ENCODE measurements around the gene PKP2. TPM values are rescaled to one million over a fixed set of nuclear protein-coding genes. Genes with fewer than 3 reads are reported as not detected.

The PKP2 gene
- total and polyA plus RNA-seq, 4 donors = 8.6 to 35.7 (median 12.8) TPM

GRCh38 chr12:32926356-32926755 is 29.8 kb upstream of the PKP2 start:
- Histone ChIP-seq H3K9me3 (ENCODE audit: control insufficient read depth in 4 of 4, low read length in 3 of 4) (no peaks in the 10 kb centered on the region), H3K9ac (ENCODE audit: low read depth in 1 of 2, low read length in 2 of 2) (no peak overlapping the region), H3K4me1 (ENCODE audit: control insufficient read depth in 4 of 4, insufficient read depth in 4 of 4, low read length in 3 of 4) (no peaks in the 10 kb centered on the region), H3K27me3 (ENCODE audit: control insufficient read depth in 4 of 4, insufficient read depth in 4 of 4, low read length in 3 of 4) (peaks cover 0 to 2% (median under 1%) of the 10 kb centered on the region in 4 donors), H3K27ac (ENCODE audit: low read depth in 1 of 2, low read length in 2 of 2) (no peak overlapping the region), H3K36me3 (ENCODE audit: control insufficient read depth in 4 of 4, insufficient read depth in 3 of 4, low read depth in 1 of 4, low read length in 3 of 4) (no peaks in the 10 kb centered on the region), H3K4me3 (ENCODE audit: low read depth in 1 of 3, low read length in 3 of 3) (no peak overlapping the region)
- 65% methylated on average over 1 of the region's 1 CpG for WGBS
- DNase-seq (ENCODE audit: low spot score) = no peak
- TF ChIP-seq FOXA2 (IDR thresholded peaks at IDR 0.05) = no peak
- no peak for TF ChIP-seq YY1 (IDR thresholded peaks at IDR 0.05)

GRCh38 chr12:32922546-32923297 is 26.1 kb upstream of the PKP2 start:
- Histone ChIP-seq H3K4me1 (ENCODE audit: control insufficient read depth in 4 of 4, insufficient read depth in 4 of 4, low read length in 3 of 4) (no peaks in the 10 kb centered on the region), H3K4me3 (ENCODE audit: low read depth in 1 of 3, low read length in 3 of 3) (no peak overlapping the region), H3K9me3 (ENCODE audit: control insufficient read depth in 4 of 4, low read length in 3 of 4) (no peaks in the 10 kb centered on the region), H3K9ac (ENCODE audit: low read depth in 1 of 2, low read length in 2 of 2) (no peak overlapping the region), H3K36me3 (ENCODE audit: control insufficient read depth in 4 of 4, insufficient read depth in 3 of 4, low read depth in 1 of 4, low read length in 3 of 4) (no peaks in the 10 kb centered on the region), H3K27ac (ENCODE audit: low read depth in 1 of 2, low read length in 2 of 2) (no peak overlapping the region), H3K27me3 (ENCODE audit: control insufficient read depth in 4 of 4, insufficient read depth in 4 of 4, low read length in 3 of 4) (peaks cover 0 to 2% (median 0%) of the 10 kb centered on the region in 4 donors)
- TF ChIP-seq ZBTB33 (IDR thresholded peaks at IDR 0.05) = no peak
- no peak for DNase-seq (ENCODE audit: low spot score)
- WGBS = 80% methylated on average over 8 of the region's 8 CpGs

GRCh38 chr12:32921397-32921796 is 24.8 kb upstream of the PKP2 start:
- no peaks in the 10 kb centered on the region for H3K36me3 ChIP-seq (ENCODE audit: control insufficient read depth in 4 of 4, insufficient read depth in 3 of 4, low read depth in 1 of 4, low read length in 3 of 4)
- 60% methylated on average over 2 of the region's 2 CpGs for WGBS
- no peak for DNase-seq (ENCODE audit: low spot score)
- no peak overlapping the region for H3K4me3 ChIP-seq (ENCODE audit: low read depth in 1 of 3, low read length in 3 of 3)
- H3K27me3 ChIP-seq (ENCODE audit: control insufficient read depth in 4 of 4, insufficient read depth in 4 of 4, low read length in 3 of 4) = no peaks in the 10 kb centered on the region
- H3K9ac ChIP-seq (ENCODE audit: low read depth in 1 of 2, low read length in 2 of 2) = no peak overlapping the region
- TF ChIP-seq RAD21 (IDR thresholded peaks at IDR 0.05) (no peak), YY1 (IDR thresholded peaks at IDR 0.05) (no peak), FOXA2 (IDR thresholded peaks at IDR 0.05) (no peak), FOXA1 (IDR thresholded peaks at IDR 0.05) (no peak), REST (IDR thresholded peaks at IDR 0.05) (no peak), MAX (IDR thresholded peaks at IDR 0.05) (no peak), NR2F2 (IDR thresholded peaks at IDR 0.05) (no peak), EGR1 (IDR thresholded peaks at IDR 0.05; ENCODE audit: low read depth in 2 of 2) (no peak), RXRA (IDR thresholded peaks at IDR 0.05) (no peak), ATF3 (IDR thresholded peaks at IDR 0.05) (no peak), JUND (IDR thresholded peaks at IDR 0.05) (no peak), ZBTB33 (IDR thresholded peaks at IDR 0.05) (no peak), HNF4A (conservative IDR thresholded peaks at IDR 0.05) (no peak)
- no peak overlapping the region for H3K27ac ChIP-seq (ENCODE audit: low read depth in 1 of 2, low read length in 2 of 2)
- H3K9me3 ChIP-seq (ENCODE audit: control insufficient read depth in 4 of 4, low read length in 3 of 4) = no peaks in the 10 kb centered on the region
- H3K4me1 ChIP-seq (ENCODE audit: control insufficient read depth in 4 of 4, insufficient read depth in 4 of 4, low read length in 3 of 4) = no peaks in the 10 kb centered on the region

Measured in liver (tissue), 9 donors.